GM12878 (cell line): ENCODE results near the gene AKAP9. TPM values are rescaled to one million over a fixed set of nuclear protein-coding genes. Genes with fewer than 3 reads are reported as not detected.
A peak's percentile ranks its signal among the peaks of the same experiment; 100 is the strongest.

Experiments
- ATAC-seq: fragments of 200-7000 bp; cut with Tn5 transposase; 3 replicates; pipeline ENCODE4 v1.9.1; 2020; ENCODE audit warnings: mild to moderate bottlenecking, moderate library complexity
- BruUV-seq: library from RNA; stranded (reverse); fragments of 400-500 nt; replicated peaks from 2 replicates; lab custom pipeline; 2021; lab: Mats Ljungman, UMichigan
- CTCF ChIA-PET: fragments of 300-600 bp; sonication (Branson Sonifier 250); formaldehyde crosslinking; extraction: SDS; loops from one replicate; lab custom pipeline; 2021; ENCODE audit warnings: inconsistent platforms; lab: Yijun Ruan, JAX
- POLR2A ChIA-PET: fragments of 350-600 bp; formaldehyde crosslinking; extraction: SDS; loops from one replicate; lab custom pipeline; 2021; ENCODE audit warnings: inconsistent platforms; lab: Charles Lee
- RAD21 ChIA-PET: fragments of 300-600 bp; sonication (Branson Sonifier 250); formaldehyde crosslinking; loops from one replicate; lab custom pipeline; 2023; ENCODE audit warnings: antibody characterized with exemption; ENCODE audit not compliant: unreplicated experiment; lab: Charles Lee
- SMC1A ChIA-PET: fragments of 300-600 bp; sonication (Branson Sonifier 250); formaldehyde crosslinking; loops from one replicate; lab custom pipeline; 2023; ENCODE audit not compliant: unreplicated experiment, uncharacterized antibody; lab: Charles Lee
- DNase-seq: peaks from one replicate; pipeline ENCODE4 v3.0.0-alpha.2; 2011; ENCODE audit warnings: low read depth, low spot score
- FAIRE-seq: peaks from 3 replicates; lab custom pipeline; 2011; peaks lifted over from hg19 to GRCh38; lab: Jason Lieb, UNC
- H2AFZ ChIP-seq: 2 replicates; pipeline ENCODE4 v1.6.0; 2011; ENCODE audit warnings: low read depth, low read length, control low read depth; ENCODE audit not compliant: control insufficient read depth
- H3K27ac ChIP-seq: 2 replicates; pipeline ENCODE4 v1.5.1; 2011; ENCODE audit warnings: control low read depth; ENCODE audit not compliant: control insufficient read depth, insufficient read depth
- H3K27me3 ChIP-seq, 2 experiments: replicated peaks in 1 of 2; 2 replicates each; pipeline versions ENCODE4 v1.6.0 to v1.6.1; 2011; ENCODE audit warnings: low read length in 1 of 2; ENCODE audit not compliant: control insufficient read depth in 2 of 2, insufficient read depth in 2 of 2
- H3K36me3 ChIP-seq, 2 experiments: 2 replicates each; pipeline ENCODE4 v1.5.1; 2011; ENCODE audit warnings: low read length in 1 of 2; ENCODE audit not compliant: control insufficient read depth in 2 of 2, insufficient read depth in 2 of 2
- H3K4me1 ChIP-seq: 2 replicates; pipeline ENCODE4 v1.6.1; 2011; ENCODE audit warnings: mild to moderate bottlenecking, low read length, moderate library complexity, mixed read lengths; ENCODE audit not compliant: control insufficient read depth, insufficient read depth
- H3K4me2 ChIP-seq: 2 replicates; pipeline ENCODE4 v1.6.0; 2011; ENCODE audit warnings: control low read depth; ENCODE audit not compliant: control insufficient read depth, insufficient read depth
- H3K4me3 ChIP-seq: fragments of 200-600 bp; sonication (generic); 2 replicates; pipeline ENCODE4 v1.5.1; 2016
- H3K79me2 ChIP-seq: 2 replicates; pipeline ENCODE4 v1.6.0; 2011; ENCODE audit warnings: low read length; ENCODE audit not compliant: control insufficient read depth, insufficient read depth
- H3K9ac ChIP-seq: 2 replicates; pipeline ENCODE4 v1.8.0; 2011; ENCODE audit warnings: low read length, control low read depth, mixed read lengths; ENCODE audit not compliant: control insufficient read depth, insufficient read depth
- H3K9me3 ChIP-seq: replicated peaks from 3 replicates; pipeline ENCODE4 v1.5.1; 2011; ENCODE audit warnings: mild to moderate bottlenecking, low read length; ENCODE audit not compliant: control insufficient read depth, insufficient read depth
- H4K20me1 ChIP-seq: 2 replicates; pipeline ENCODE4 v1.6.0; 2011; ENCODE audit not compliant: control insufficient read depth, insufficient read depth
- HCFC1 ChIP-seq: fragments of 150-350 bp; IDR thresholded peaks from 2 replicates; pipeline ENCODE4 v1.6.1; 2014; ENCODE audit warnings: low read length
- HSF1 ChIP-seq: fragments of 150-350 bp; IDR thresholded peaks from 2 replicates; pipeline ENCODE4 v1.6.1; 2014; ENCODE audit warnings: mild to moderate bottlenecking, low read depth, low read length
- IRF4 ChIP-seq: IDR thresholded peaks from 2 replicates; pipeline ENCODE4 v1.6.1; 2011; ENCODE audit warnings: low read depth, low read length
- MAX ChIP-seq: IDR thresholded peaks from 2 replicates; pipeline ENCODE4 v1.6.1; 2012; ENCODE audit warnings: low read depth, low read length, improper control_type of control experiment
- MEF2A ChIP-seq: IDR thresholded peaks from 2 replicates; pipeline ENCODE4 v1.6.1; 2011; ENCODE audit warnings: low read depth, mild to moderate bottlenecking, low read length, moderate library complexity; ENCODE audit not compliant: insufficient read depth
- PAX8 ChIP-seq: fragments of 450-650 bp; IDR thresholded peaks from 2 replicates; pipeline ENCODE4 v1.6.1; 2017; ENCODE audit warnings: mild to moderate bottlenecking, moderate library complexity
- RAD21 ChIP-seq: IDR thresholded peaks from 2 replicates; pipeline ENCODE4 v1.6.1; 2011; ENCODE audit warnings: mild to moderate bottlenecking, low read depth, low read length, moderate library complexity; ENCODE audit not compliant: insufficient read depth
- TAF1 ChIP-seq: IDR thresholded peaks from 2 replicates; pipeline ENCODE4 v1.6.1; 2011; ENCODE audit warnings: mild to moderate bottlenecking, low read depth, low read length, borderline replicate concordance
- ZBED1 ChIP-seq: IDR thresholded peaks from 2 replicates; pipeline ENCODE4 v1.6.1; 2016; ENCODE audit warnings: borderline replicate concordance
- ZBTB11 ChIP-seq: fragments of 450-650 bp; formaldehyde crosslinking; IDR thresholded peaks from 2 replicates; pipeline ENCODE4 v1.5.0; 2022; ENCODE audit warnings: mild to moderate bottlenecking, missing genetic modification characterization
- ZBTB40 ChIP-seq: fragments of 450-650 bp; IDR thresholded peaks from 2 replicates; pipeline ENCODE4 v1.6.1; 2016; ENCODE audit warnings: mild to moderate bottlenecking, moderate library complexity, borderline replicate concordance
- WGBS: methylation state at CpG from one replicate; pipeline ENCODE4 v1.1.6; 2016; ENCODE audit warnings: low lambda C conversion rate; ENCODE audit not compliant: insufficient replicate concordance, insufficient coverage; ENCODE audit errors: missing lambda C conversion rate; 5-methylcytosine and 5-hydroxymethylcytosine counted together
- in situ Hi-C: fragments of 300-500 bp; cut with MboI; formaldehyde crosslinking; loops from 9 replicates; pipeline ENCODE4 v1.14.3; 2018; ENCODE audit warnings: mixed read lengths
- intact Hi-C: fragments of 100-400 bp; cut with micrococcal nuclease; formaldehyde crosslinking; loops from one replicate; pipeline ENCODE4 v1.14.2; 2022; ENCODE audit not compliant: unreplicated experiment
- polyA plus RNA-seq, 11 experiments: library from polyadenylated mRNA; depleted of rRNA in 4 of 11; unstranded in 6 of 11; stranded (reverse) in 5 of 11; fragments of >200 nt; fragmentation: Nextera tagmentation in 4 of 11; fragmentation: Illumina TruSeq in 1 of 11; extraction: Ambion mirVana in 4 of 11; extraction: Trizol in 1 of 11; gene quantifications; 1 replicate in 1 of 11; 2 replicates in 10 of 11; pipeline versions ENCODE4 v1.2.1 to v1.2.3, GENCODE V29; 2011 to 2016; ENCODE audit warnings: inconsistent platforms in 2 of 11, missing spikeins in 2 of 11, low read depth in 1 of 11
- total RNA-seq, 4 experiments: library from RNA; depleted of rRNA in 3 of 4; stranded (reverse); fragments of >200 nt in 3 of 4; fragmentation: Illumina TruSeq in 1 of 4; extraction: Trizol in 1 of 4; gene quantifications; 2 replicates each; pipeline versions ENCODE4 v1.2.1 to v1.2.3, GENCODE V29; 2013 to 2021
- TF ChIP-seq, protein P1 (sequence below): IDR thresholded peaks from 2 replicates; pipeline ENCODE4 v1.6.1; 2011; ENCODE audit warnings: borderline replicate concordance, low read depth, mild to moderate bottlenecking, moderate library complexity, mixed read lengths, low read length; ENCODE audit not compliant: insufficient read depth; ENCODE audit errors: extremely low read length

AKAP9 gene
- total and polyA plus RNA-seq, 10 of the 15 experiments (the other 5 are each of a cell fraction or from before 2014, with no cell fraction given): 21.1 to 62.8 (median 31.6) TPM

GRCh38 chr7:92028686-92029085 is 88.0 kb downstream of the AKAP9 start:
- intact Hi-C loops (no loop called here), in situ Hi-C loops (no loop called here)
- no peaks in the 10 kb centered on the region for H4K20me1 ChIP-seq
- ChIA-PET POLR2A (interaction anchor here (0.6 kb wide), 1 partner anchor 418 kb away, joined by 3 read pairs; no protein-coding TSS in a partner anchor), RAD21 (no interaction called here), SMC1A (no interaction called here), CTCF (no interaction called here)
- no peaks in the 10 kb centered on the region for H3K79me2 ChIP-seq
- H3K9me3 ChIP-seq: no peaks in the 10 kb centered on the region
- no TSS peak for BruUV-seq
- no peak for ATAC-seq
- no peak overlapping the region for H3K4me2 ChIP-seq
- DNase-seq: no peak
- H3K27ac ChIP-seq: no peak overlapping the region
- no peaks in the 10 kb centered on the region for H3K27me3 ChIP-seq
- H3K9ac ChIP-seq: no peak overlapping the region
- H3K36me3 ChIP-seq: peaks cover 0 to 4% of the 10 kb centered on the region in 2 experiments; a peak in 2 of 4 replicates
- H2AFZ ChIP-seq: no peak overlapping the region
- H3K4me3 ChIP-seq: no peak overlapping the region
- FAIRE-seq: peak; percentile 57
- H3K4me1 ChIP-seq: no peaks in the 10 kb centered on the region
- TF ChIP-seq RAD21 (no peak), HCFC1 (no peak), ZBTB11 (CRISPR knock-in tag) (no peak), MAX (no peak), TAF1 (no peak), IRF4 (no peak), ZBED1 (no peak), PAX8 (no peak), ZBTB40 (no peak), HSF1 (no peak), MEF2A (no peak)
- TF ChIP-seq, protein P1, sequence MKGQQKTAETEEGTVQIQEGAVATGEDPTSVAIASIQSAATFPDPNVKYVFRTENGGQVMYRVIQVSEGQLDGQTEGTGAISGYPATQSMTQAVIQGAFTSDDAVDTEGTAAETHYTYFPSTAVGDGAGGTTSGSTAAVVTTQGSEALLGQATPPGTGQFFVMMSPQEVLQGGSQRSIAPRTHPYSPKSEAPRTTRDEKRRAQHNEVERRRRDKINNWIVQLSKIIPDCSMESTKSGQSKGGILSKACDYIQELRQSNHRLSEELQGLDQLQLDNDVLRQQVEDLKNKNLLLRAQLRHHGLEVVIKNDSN: no peak
- 97% methylated on average over 1 of the region's 1 CpG for WGBS
